ENCODE results near the gene TUBB.
A peak's percentile ranks its signal among the peaks of the same experiment; 100 is the strongest.

Gene TUBB

GRCh38 chr6:30683183-30683979, 36.8 kb upstream of the TUBB start:
- peaks cover 3% of the 10 kb centered on the region; the same call in 1 of the 2 replicates for H3K36me3 ChIP-seq (ENCODE audit: control insufficient read depth, insufficient read depth, low read length)
- H3K4me1 ChIP-seq (ENCODE audit: control insufficient read depth, insufficient read depth, low read length): peaks cover 55% of the 10 kb centered on the region
- H3K27ac ChIP-seq (ENCODE audit: low read depth, low read length): peak overlapping the region; percentile 35; the same call in 1 of the 2 replicates
- H3K9me3 ChIP-seq (ENCODE audit: control insufficient read depth, insufficient read depth, low read depth, low read length): no peaks in the 10 kb centered on the region
- peak overlapping the region; percentile 72 for H3K9ac ChIP-seq (ENCODE audit: low read length)
- H3K4me3 ChIP-seq (ENCODE audit: low read depth, low read length): peak overlapping the region; percentile 61
- H3K27me3 ChIP-seq (ENCODE audit: control insufficient read depth, insufficient read depth, low read length): no peaks in the 10 kb centered on the region

- Histone ChIP-seq H3K4me3 (ENCODE audit: low read depth, low read length) (peak overlapping the region; percentile 61), H3K36me3 (ENCODE audit: control insufficient read depth, insufficient read depth, low read length) (no peaks in the 10 kb centered on the region), H3K27me3 (ENCODE audit: control insufficient read depth, insufficient read depth, low read length) (no peaks in the 10 kb centered on the region), H3K27ac (ENCODE audit: low read depth, low read length) (no peak overlapping the region), H3K4me1 (ENCODE audit: control insufficient read depth, insufficient read depth, low read length) (peaks cover 55% of the 10 kb centered on the region), H3K9ac (ENCODE audit: low read length) (peak overlapping the region; percentile 57), H3K9me3 (ENCODE audit: control insufficient read depth, insufficient read depth, low read depth, low read length) (no peaks in the 10 kb centered on the region)
These were observed 36.2 kb upstream of the TUBB start for GRCh38 chr6:30683980-30684338.

GRCh38 chr6:30684386-30685156, 35.6 kb upstream of the TUBB start:
- Histone ChIP-seq H3K27me3 (ENCODE audit: control insufficient read depth, insufficient read depth, low read length) (no peaks in the 10 kb centered on the region), H3K9me3 (ENCODE audit: control insufficient read depth, insufficient read depth, low read depth, low read length) (no peaks in the 10 kb centered on the region), H3K4me1 (ENCODE audit: control insufficient read depth, insufficient read depth, low read length) (peaks cover 55% of the 10 kb centered on the region), H3K36me3 (ENCODE audit: control insufficient read depth, insufficient read depth, low read length) (no peaks in the 10 kb centered on the region), H3K4me3 (ENCODE audit: low read depth, low read length) (peak overlapping the region; percentile 79), H3K27ac (ENCODE audit: low read depth, low read length) (no peak overlapping the region), H3K9ac (ENCODE audit: low read length) (peak overlapping the region; percentile 57)

- H3K9ac ChIP-seq (ENCODE audit: low read length): peak overlapping the region; percentile 81
- no peaks in the 10 kb centered on the region for H3K36me3 ChIP-seq (ENCODE audit: control insufficient read depth, insufficient read depth, low read length)
- H3K4me1 ChIP-seq (ENCODE audit: control insufficient read depth, insufficient read depth, low read length): peaks cover 54% of the 10 kb centered on the region
- no peaks in the 10 kb centered on the region for H3K9me3 ChIP-seq (ENCODE audit: control insufficient read depth, insufficient read depth, low read depth, low read length)
- peak overlapping the region; percentile 79 for H3K4me3 ChIP-seq (ENCODE audit: low read depth, low read length)
- H3K27me3 ChIP-seq (ENCODE audit: control insufficient read depth, insufficient read depth, low read length): no peaks in the 10 kb centered on the region
- H3K27ac ChIP-seq (ENCODE audit: low read depth, low read length): no peak overlapping the region
These were observed 34.8 kb upstream of the TUBB start for GRCh38 chr6:30685157-30686008.

GRCh38 chr6:30686009-30686907, 33.9 kb upstream of the TUBB start, which contains the start of gene PPP1R18:
PPP1R18 (minus strand) TSS chr6:30686645; CDS start chr6:30686018, 627 bp downstream.
- Histone ChIP-seq H3K9me3 (ENCODE audit: control insufficient read depth, insufficient read depth, low read depth, low read length) (no peaks in the 10 kb centered on the region), H3K4me1 (ENCODE audit: control insufficient read depth, insufficient read depth, low read length) (peaks cover 55% of the 10 kb centered on the region), H3K4me3 (ENCODE audit: low read depth, low read length) (peak within 1 kb of the TSS; percentile 79), H3K27me3 (ENCODE audit: control insufficient read depth, insufficient read depth, low read length) (no peaks in the 10 kb centered on the region), H3K27ac (ENCODE audit: low read depth, low read length) (peak within 1 kb of the TSS; percentile 70; the same call in 1 of the 2 replicates), H3K36me3 (ENCODE audit: control insufficient read depth, insufficient read depth, low read length) (no peaks in the 10 kb centered on the region), H3K9ac (ENCODE audit: low read length) (peak within 1 kb of the TSS; percentile 84)

GRCh38 chr6:30686908-30687658, 33.1 kb upstream of the TUBB start:
- Histone ChIP-seq H3K9me3 (ENCODE audit: control insufficient read depth, insufficient read depth, low read depth, low read length) (no peaks in the 10 kb centered on the region), H3K36me3 (ENCODE audit: control insufficient read depth, insufficient read depth, low read length) (no peaks in the 10 kb centered on the region)

GRCh38 chr6:30687659-30688431, 32.3 kb upstream of the TUBB start:
- no peaks in the 10 kb centered on the region for H3K9me3 ChIP-seq (ENCODE audit: control insufficient read depth, insufficient read depth, low read depth, low read length)
- H3K36me3 ChIP-seq (ENCODE audit: control insufficient read depth, insufficient read depth, low read length): no peaks in the 10 kb centered on the region
- no peaks in the 10 kb centered on the region for H3K27me3 ChIP-seq (ENCODE audit: control insufficient read depth, insufficient read depth, low read length)
- peak overlapping the region; percentile 84 for H3K9ac ChIP-seq (ENCODE audit: low read length)
- H3K4me3 ChIP-seq (ENCODE audit: low read depth, low read length): peak overlapping the region; percentile 79
- H3K27ac ChIP-seq (ENCODE audit: low read depth, low read length): peak overlapping the region; percentile 70; the same call in 1 of the 2 replicates
- peaks cover 47% of the 10 kb centered on the region for H3K4me1 ChIP-seq (ENCODE audit: control insufficient read depth, insufficient read depth, low read length)

More at GRCh38 chr6:30686908-30687658, 33.1 kb upstream of the TUBB start:
- peak overlapping the region; percentile 84 for H3K9ac ChIP-seq (ENCODE audit: low read length)
- H3K4me3 ChIP-seq (ENCODE audit: low read depth, low read length): peak overlapping the region; percentile 79
- H3K27ac ChIP-seq (ENCODE audit: low read depth, low read length): peak overlapping the region; percentile 70; the same call in 1 of the 2 replicates
- no peaks in the 10 kb centered on the region for H3K27me3 ChIP-seq (ENCODE audit: control insufficient read depth, insufficient read depth, low read length)
- H3K4me1 ChIP-seq (ENCODE audit: control insufficient read depth, insufficient read depth, low read length): peaks cover 55% of the 10 kb centered on the region

- Histone ChIP-seq H3K4me1 (ENCODE audit: control insufficient read depth, insufficient read depth, low read length) (peaks cover 40% of the 10 kb centered on the region), H3K9me3 (ENCODE audit: control insufficient read depth, insufficient read depth, low read depth, low read length) (no peaks in the 10 kb centered on the region), H3K36me3 (ENCODE audit: control insufficient read depth, insufficient read depth, low read length) (no peaks in the 10 kb centered on the region), H3K9ac (ENCODE audit: low read length) (no peak overlapping the region), H3K27ac (ENCODE audit: low read depth, low read length) (no peak overlapping the region), H3K4me3 (ENCODE audit: low read depth, low read length) (no peak overlapping the region; the same call in 1 of the 2 replicates), H3K27me3 (ENCODE audit: control insufficient read depth, insufficient read depth, low read length) (no peaks in the 10 kb centered on the region)
These were observed 31.6 kb upstream of the TUBB start for GRCh38 chr6:30688569-30688968.

Data from HUES6 (cell line).